ENCODE results near the gene NKD2.
"Not testable (repeated sequence)": the region's sequence is repeated elsewhere in the genome, so short reads cannot be mapped to it uniquely, and the experiment has no call there.

NKD2 gene

GRCh38 chr5:1000329-1000728, 8.3 kb upstream of the NKD2 start:
- H3K36me3 Mint-ChIP-seq (ENCODE audit: low read depth), result no peaks in the 10 kb centered on the region
- H3K4me3 Mint-ChIP-seq, result no peak overlapping the region
- H3K27me3 Mint-ChIP-seq (ENCODE audit: low read depth, poor library complexity), result peaks cover 22% of the 10 kb centered on the region
- peaks cover 30% of the 10 kb centered on the region for H3K4me1 Mint-ChIP-seq
- H3K9me3 Mint-ChIP-seq, result no peaks in the 10 kb centered on the region
- TF ChIP-seq CTCF (IDR thresholded peaks at IDR 0.05), result no peak
- H3K27ac Mint-ChIP-seq, result no peak overlapping the region
- DNase-seq, result no peak

GRCh38 chr5:1000831-1001230, 7.8 kb upstream of the NKD2 start:
- H3K27ac Mint-ChIP-seq; H3K4me3 Mint-ChIP-seq; H3K36me3 Mint-ChIP-seq (ENCODE audit: low read depth); DNase-seq; H3K9me3 Mint-ChIP-seq: not testable (repeated sequence)
- Mint-ChIP-seq H3K4me1 (peaks cover 30% of the 10 kb centered on the region), H3K27me3 (ENCODE audit: low read depth, poor library complexity) (peaks cover 27% of the 10 kb centered on the region)

GRCh38 chr5:1001406-1002270, 7.0 kb upstream of the NKD2 start:
- Mint-ChIP-seq H3K4me3 (no peak overlapping the region), H3K4me1 (peaks cover 24% of the 10 kb centered on the region), H3K9me3 (no peaks in the 10 kb centered on the region), H3K27me3 (ENCODE audit: low read depth, poor library complexity) (peaks cover 36% of the 10 kb centered on the region), H3K27ac (no peak overlapping the region), H3K36me3 (ENCODE audit: low read depth) (no peaks in the 10 kb centered on the region)
- TF ChIP-seq CTCF (IDR thresholded peaks at IDR 0.05), result no peak
- no peak for DNase-seq

- no peak for TF ChIP-seq CTCF (IDR thresholded peaks at IDR 0.05)
- no peak for DNase-seq
- Mint-ChIP-seq H3K36me3 (ENCODE audit: low read depth) (no peaks in the 10 kb centered on the region), H3K9me3 (no peaks in the 10 kb centered on the region), H3K4me1 (peaks cover 19% of the 10 kb centered on the region), H3K27ac (no peak overlapping the region), H3K4me3 (no peak overlapping the region), H3K27me3 (ENCODE audit: low read depth, poor library complexity) (peaks cover 38% of the 10 kb centered on the region)
These were observed 6.4 kb upstream of the NKD2 start for GRCh38 chr5:1002271-1002546.

- Mint-ChIP-seq H3K27ac (no peak overlapping the region), H3K4me3 (no peak overlapping the region)
These were observed 5.8 kb upstream of the NKD2 start for GRCh38 chr5:1002836-1003235.

GRCh38 chr5:1003296-1003937, 5.2 kb upstream of the NKD2 start:
- Mint-ChIP-seq H3K4me3 (no peak overlapping the region), H3K27ac (peak overlapping the region; percentile 16), H3K27me3 (ENCODE audit: low read depth, poor library complexity) (peaks cover 49% of the 10 kb centered on the region), H3K36me3 (ENCODE audit: low read depth) (no peaks in the 10 kb centered on the region), H3K4me1 (peaks cover 21% of the 10 kb centered on the region), H3K9me3 (no peaks in the 10 kb centered on the region)
- TF ChIP-seq CTCF (IDR thresholded peaks at IDR 0.05), result no peak
- DNase-seq, result no peak

More at GRCh38 chr5:1002836-1003235, 5.8 kb upstream of the NKD2 start:
- no peaks in the 10 kb centered on the region for H3K36me3 Mint-ChIP-seq (ENCODE audit: low read depth)
- no peaks in the 10 kb centered on the region for H3K9me3 Mint-ChIP-seq
- TF ChIP-seq CTCF (IDR thresholded peaks at IDR 0.05), result no peak
- peaks cover 21% of the 10 kb centered on the region for H3K4me1 Mint-ChIP-seq
- H3K27me3 Mint-ChIP-seq (ENCODE audit: low read depth, poor library complexity), result peaks cover 44% of the 10 kb centered on the region
- no peak for DNase-seq
